CD8-positive, alpha-beta memory T cell (primary cell): ENCODE measurements around the gene RMND5A. TPM values are rescaled to one million over a fixed set of nuclear protein-coding genes. Genes with fewer than 3 reads are reported as not detected.
"Not testable (repeated sequence)": the region's sequence is repeated elsewhere in the genome, so short reads cannot be mapped to it uniquely, and the experiment has no call there.

ENCODE experiments used
- CTCF ChIA-PET: fragments of 350-600 bp; sonication (Branson Sonifier 250); formaldehyde crosslinking; loops from one replicate; lab custom pipeline; 2021; ENCODE audit warnings: antibody characterized with exemption; lab: Charles Lee
- POLR2A ChIA-PET: fragments of 350-600 bp; sonication (Branson Sonifier 250); formaldehyde crosslinking; loops from one replicate; lab custom pipeline; 2021; ENCODE audit warnings: antibody characterized with exemption; lab: Charles Lee
- DNase-seq, 5 donors: peaks; one replicate each; pipeline versions ENCODE4 v3.0.0 to v3.0.0-alpha.2; 2020 to 2022; ENCODE audit warnings: mixed read lengths in 1 of 5
- H3K27ac ChIP-seq: one replicate; pipeline ENCODE4 v1.7.0; 2013; ENCODE audit warnings: low read depth, mild to moderate bottlenecking, low read length, moderate library complexity
- H3K27me3 ChIP-seq: 2 replicates; pipeline ENCODE4 v1.7.0; 2013; ENCODE audit warnings: low read length, mild to moderate bottlenecking; ENCODE audit not compliant: insufficient read depth, poor library complexity, severe bottlenecking
- H3K36me3 ChIP-seq: 2 replicates; pipeline ENCODE4 v1.7.0; 2013; ENCODE audit warnings: mild to moderate bottlenecking, low read length, moderate library complexity; ENCODE audit not compliant: insufficient read depth
- H3K4me1 ChIP-seq: 2 replicates; pipeline ENCODE4 v1.7.0; 2013; ENCODE audit warnings: mild to moderate bottlenecking, low read length, moderate library complexity; ENCODE audit not compliant: insufficient read depth
- H3K4me3 ChIP-seq: 2 replicates; pipeline ENCODE4 v1.7.0; 2013; ENCODE audit warnings: mild to moderate bottlenecking, low read length
- H3K9me3 ChIP-seq: 2 replicates; pipeline ENCODE4 v1.7.0; 2013; ENCODE audit warnings: mild to moderate bottlenecking, low read length
- H3K27ac Mint-ChIP-seq, 8 donors: one replicate each; pipeline ENCODE4 v1.8.0; 2020 to 2021; ENCODE audit warnings: mixed read lengths in 8 of 8, mild to moderate bottlenecking in 6 of 8, inconsistent platforms in 3 of 8, moderate library complexity in 3 of 8
- H3K27me3 Mint-ChIP-seq, 2 donors: one replicate each; pipeline ENCODE4 v1.8.0; 2020 to 2021; ENCODE audit warnings: mixed read lengths in 2 of 2, mild to moderate bottlenecking in 1 of 2, moderate library complexity in 1 of 2
- H3K36me3 Mint-ChIP-seq, 3 donors: one replicate each; pipeline ENCODE4 v1.8.0; 2020 to 2021; ENCODE audit warnings: mixed read lengths in 3 of 3, inconsistent platforms in 1 of 3, mild to moderate bottlenecking in 1 of 3
- H3K4me1 Mint-ChIP-seq, 3 donors: one replicate each; pipeline ENCODE4 v1.8.0; 2020 to 2021; ENCODE audit warnings: mixed read lengths in 3 of 3, inconsistent platforms in 1 of 3, mild to moderate bottlenecking in 1 of 3
- H3K4me3 Mint-ChIP-seq, 7 donors: one replicate each; pipeline ENCODE4 v1.8.0; 2020 to 2021; ENCODE audit warnings: mixed read lengths in 7 of 7, mild to moderate bottlenecking in 6 of 7, moderate library complexity in 4 of 7, inconsistent platforms in 2 of 7
- H3K9me3 Mint-ChIP-seq, 5 donors: one replicate each; pipeline ENCODE4 v1.8.0; 2020 to 2022; ENCODE audit warnings: mixed read lengths in 5 of 5, mild to moderate bottlenecking in 3 of 5, moderate library complexity in 2 of 5, inconsistent platforms in 1 of 5
- polyA plus RNA-seq: library from polyadenylated mRNA; unstranded; fragments of 300-500 nt; fragmentation: Illumina TruSeq; gene quantifications from one replicate; pipeline ENCODE4 v1.2.3, GENCODE V29; 2021
- total RNA-seq, 2 experiments: library from RNA; stranded (reverse); gene quantifications; one replicate each; pipeline ENCODE4 v1.2.3, GENCODE V29; 2021

The RMND5A gene
- total and polyA plus RNA-seq, 3 experiments from 2014 or later, result 20.7 to 63.5 (median 57.7) TPM

- H3K27ac ChIP-seq, POLR2A ChIA-PET, CTCF ChIA-PET, H3K4me3 Mint-ChIP-seq, H3K27ac Mint-ChIP-seq, H3K4me3 ChIP-seq, H3K36me3 ChIP-seq, DNase-seq, H3K27me3 Mint-ChIP-seq, H3K9me3 ChIP-seq, H3K27me3 ChIP-seq, H3K9me3 Mint-ChIP-seq, H3K36me3 Mint-ChIP-seq, H3K4me1 ChIP-seq: not testable (repeated sequence)
- H3K4me1 Mint-ChIP-seq, result peaks cover 7 to 19% (median 17%) of the 10 kb centered on the region in 3 donors
These were observed 5.6 kb downstream of the RMND5A start for GRCh38 chr2:86725706-86726105.

- CTCF ChIA-PET, DNase-seq, H3K36me3 Mint-ChIP-seq, H3K9me3 ChIP-seq, H3K9me3 Mint-ChIP-seq, H3K27ac ChIP-seq, H3K4me1 ChIP-seq, H3K27me3 ChIP-seq, H3K36me3 ChIP-seq, H3K4me3 ChIP-seq, H3K27me3 Mint-ChIP-seq, POLR2A ChIA-PET: not testable (repeated sequence)
- peaks cover 9 to 15% (median 14%) of the 10 kb centered on the region in 3 donors for H3K4me1 Mint-ChIP-seq
- peak overlapping the region in 1 of 8 donors; percentile 33 for H3K27ac Mint-ChIP-seq
- H3K4me3 Mint-ChIP-seq, result peak overlapping the region in 1 of 7 donors; percentile 18
These were observed 12.0 kb downstream of the RMND5A start for GRCh38 chr2:86732040-86732525.

GRCh38 chr2:86732837-86733236 lies 12.7 kb downstream of the RMND5A start:
- POLR2A ChIA-PET, H3K4me3 ChIP-seq, H3K27ac ChIP-seq, H3K36me3 ChIP-seq, H3K9me3 ChIP-seq, CTCF ChIA-PET, H3K4me3 Mint-ChIP-seq, H3K36me3 Mint-ChIP-seq, H3K27me3 ChIP-seq, H3K27me3 Mint-ChIP-seq, H3K4me1 ChIP-seq, H3K9me3 Mint-ChIP-seq, DNase-seq, H3K27ac Mint-ChIP-seq: not testable (repeated sequence)
- H3K4me1 Mint-ChIP-seq, result peaks cover 9 to 15% (median 14%) of the 10 kb centered on the region in 3 donors

- H3K4me3 ChIP-seq, POLR2A ChIA-PET, H3K4me1 ChIP-seq, H3K27me3 Mint-ChIP-seq, H3K9me3 ChIP-seq, H3K4me3 Mint-ChIP-seq, DNase-seq, H3K27ac Mint-ChIP-seq, CTCF ChIA-PET, H3K27ac ChIP-seq, H3K36me3 ChIP-seq, H3K36me3 Mint-ChIP-seq, H3K9me3 Mint-ChIP-seq, H3K27me3 ChIP-seq: not testable (repeated sequence)
- peaks cover 9 to 15% (median 14%) of the 10 kb centered on the region in 3 donors for H3K4me1 Mint-ChIP-seq
These were observed 13.4 kb downstream of the RMND5A start for GRCh38 chr2:86733528-86733927.

DNA sequence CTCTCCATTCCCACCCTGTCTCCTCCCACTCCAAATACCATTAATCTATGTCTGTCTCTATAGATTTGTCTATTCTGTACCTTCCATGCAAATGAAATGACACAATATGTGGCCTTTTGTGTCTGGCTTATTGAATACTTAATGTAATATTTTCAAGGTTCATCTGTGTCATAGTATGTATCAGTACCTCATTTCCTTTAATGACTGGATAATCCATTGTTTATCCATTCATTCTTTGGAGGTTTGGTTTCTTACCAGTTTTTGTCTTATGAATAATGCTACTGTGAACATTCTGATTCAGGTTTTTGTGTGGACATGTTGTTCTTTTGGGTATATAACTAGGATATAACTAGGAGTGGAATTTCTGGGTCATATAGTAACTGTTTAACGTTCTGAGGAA lies 14.8 kb downstream of the RMND5A start:
- H3K27me3 Mint-ChIP-seq, CTCF ChIA-PET, H3K9me3 Mint-ChIP-seq, H3K27ac ChIP-seq, H3K4me1 ChIP-seq, POLR2A ChIA-PET, H3K4me3 ChIP-seq, H3K27me3 ChIP-seq, H3K4me1 Mint-ChIP-seq, H3K27ac Mint-ChIP-seq, DNase-seq, H3K36me3 Mint-ChIP-seq, H3K4me3 Mint-ChIP-seq, H3K9me3 ChIP-seq, H3K36me3 ChIP-seq: not testable (repeated sequence)

- DNase-seq, H3K27ac Mint-ChIP-seq, H3K9me3 Mint-ChIP-seq, CTCF ChIA-PET, H3K27ac ChIP-seq, H3K27me3 ChIP-seq, H3K4me3 ChIP-seq, H3K4me3 Mint-ChIP-seq, H3K36me3 ChIP-seq, H3K4me1 ChIP-seq, H3K9me3 ChIP-seq, POLR2A ChIA-PET, H3K27me3 Mint-ChIP-seq: not testable (repeated sequence)
- Mint-ChIP-seq H3K4me1 (peaks cover 9 to 20% (median 20%) of the 10 kb centered on the region in 3 donors), H3K36me3 (peaks cover 0 to 17% (median 2%) of the 10 kb centered on the region in 3 donors)
These were observed 19.4 kb downstream of the RMND5A start for GRCh38 chr2:86739485-86739884.

GRCh38 chr2:86739889-86740288 lies 19.8 kb downstream of the RMND5A start:
- H3K9me3 Mint-ChIP-seq, H3K36me3 ChIP-seq, H3K27ac Mint-ChIP-seq, H3K27me3 Mint-ChIP-seq, CTCF ChIA-PET, H3K4me3 Mint-ChIP-seq, H3K9me3 ChIP-seq, H3K4me3 ChIP-seq, H3K4me1 ChIP-seq, POLR2A ChIA-PET, DNase-seq, H3K27me3 ChIP-seq, H3K27ac ChIP-seq: not testable (repeated sequence)
- Mint-ChIP-seq H3K36me3 (peaks cover 0 to 19% (median 2%) of the 10 kb centered on the region in 3 donors), H3K4me1 (peaks cover 11 to 24% (median 24%) of the 10 kb centered on the region in 3 donors)

- CTCF ChIA-PET, H3K27me3 ChIP-seq, H3K4me3 Mint-ChIP-seq, H3K9me3 ChIP-seq, DNase-seq, H3K36me3 ChIP-seq, H3K9me3 Mint-ChIP-seq, H3K4me3 ChIP-seq, H3K27ac ChIP-seq, POLR2A ChIA-PET, H3K27me3 Mint-ChIP-seq: not testable (repeated sequence)
- Mint-ChIP-seq H3K36me3 (peaks cover 0 to 28% (median 6%) of the 10 kb centered on the region in 3 donors), H3K4me1 (peaks cover 28 to 45% (median 44%) of the 10 kb centered on the region in 3 donors), H3K27ac (peak overlapping the region in 4 of 8 donors; percentile 68 to 89 (median 71))
- peaks cover 11% of the 10 kb centered on the region for H3K4me1 ChIP-seq
These were observed 21.9 kb downstream of the RMND5A start for GRCh38 chr2:86741889-86742498.
